MM.1S (cell line): ENCODE results near the gene AGAP1.

ENCODE experiments used
- EZH2 ChIP-seq: fragments of 300-600 bp; sonication (generic); optimal IDR thresholded peaks from 2 replicates; pipeline ENCODE3; 2017; ENCODE audit warnings: low read depth, mild to moderate bottlenecking, antibody characterized with exemption, low read length, mixed read lengths
- EZH2phosphoT487 ChIP-seq: fragments of 300-600 bp; sonication (generic); IDR thresholded peaks from 2 replicates; pipeline ENCODE4 v1.6.1; 2018; ENCODE audit warnings: antibody characterized with exemption, low read length
- TF ChIP-seq, protein P1 (sequence below): fragments of 300-600 bp; sonication (generic); IDR thresholded peaks from 2 replicates; pipeline ENCODE4 v1.5.1; 2016; ENCODE audit warnings: antibody characterized with exemption, low read length, mixed read lengths

DNA sequence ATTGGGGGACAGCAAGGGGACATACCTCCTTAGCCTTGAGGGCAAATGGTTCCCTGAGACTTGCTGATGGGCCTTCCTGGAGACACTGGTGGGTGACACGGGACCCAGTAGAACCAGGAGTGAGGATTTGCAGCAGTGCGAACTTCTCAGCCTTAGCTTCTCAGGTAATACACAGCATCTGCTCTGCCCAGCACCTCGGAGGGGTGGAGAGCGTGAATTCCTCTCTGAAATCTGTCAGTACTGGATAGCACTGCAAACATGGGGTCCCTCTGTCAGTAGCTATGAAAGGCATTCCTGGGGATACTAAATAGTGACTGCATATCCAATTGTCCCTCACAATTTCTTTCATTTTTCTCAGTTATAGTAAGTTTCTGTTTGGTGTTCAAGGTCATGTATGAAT, 522.7 kb downstream of the AGAP1 start:
- TF ChIP-seq EZH2phosphoT487 (no peak), EZH2 (no peak)
- TF ChIP-seq, protein P1, sequence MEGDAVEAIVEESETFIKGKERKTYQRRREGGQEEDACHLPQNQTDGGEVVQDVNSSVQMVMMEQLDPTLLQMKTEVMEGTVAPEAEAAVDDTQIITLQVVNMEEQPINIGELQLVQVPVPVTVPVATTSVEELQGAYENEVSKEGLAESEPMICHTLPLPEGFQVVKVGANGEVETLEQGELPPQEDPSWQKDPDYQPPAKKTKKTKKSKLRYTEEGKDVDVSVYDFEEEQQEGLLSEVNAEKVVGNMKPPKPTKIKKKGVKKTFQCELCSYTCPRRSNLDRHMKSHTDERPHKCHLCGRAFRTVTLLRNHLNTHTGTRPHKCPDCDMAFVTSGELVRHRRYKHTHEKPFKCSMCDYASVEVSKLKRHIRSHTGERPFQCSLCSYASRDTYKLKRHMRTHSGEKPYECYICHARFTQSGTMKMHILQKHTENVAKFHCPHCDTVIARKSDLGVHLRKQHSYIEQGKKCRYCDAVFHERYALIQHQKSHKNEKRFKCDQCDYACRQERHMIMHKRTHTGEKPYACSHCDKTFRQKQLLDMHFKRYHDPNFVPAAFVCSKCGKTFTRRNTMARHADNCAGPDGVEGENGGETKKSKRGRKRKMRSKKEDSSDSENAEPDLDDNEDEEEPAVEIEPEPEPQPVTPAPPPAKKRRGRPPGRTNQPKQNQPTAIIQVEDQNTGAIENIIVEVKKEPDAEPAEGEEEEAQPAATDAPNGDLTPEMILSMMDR = no peak
